HepG2 (cell line): ENCODE data around the gene C1GALT1. TPM values are rescaled to one million over a fixed set of nuclear protein-coding genes. Genes with fewer than 3 reads are reported as not detected.

ENCODE experiments used
- ATF6 ChIP-seq: sonication (generic); formaldehyde crosslinking; conservative IDR thresholded peaks from 2 replicates; pipeline ENCODE4 v1.4.0; 2020; ENCODE audit warnings: missing genetic modification reagents
- ELF3 ChIP-seq: IDR thresholded peaks from 2 replicates; pipeline ENCODE4 v1.6.1; 2016; ENCODE audit warnings: missing genetic modification reagents, missing compliant biosample characterization
- KAT7 ChIP-seq: IDR thresholded peaks from 2 replicates; pipeline ENCODE4 v1.6.1; 2018; ENCODE audit warnings: borderline replicate concordance, missing compliant biosample characterization
- KDM5A ChIP-seq: fragments of 200-600 bp; sonication (generic); IDR thresholded peaks from 2 replicates; pipeline ENCODE4 v1.7.0; 2018; ENCODE audit warnings: antibody characterized with exemption, mild to moderate bottlenecking, low read length, borderline replicate concordance
- NR2F1 ChIP-seq, 2 experiments: fragments of 450-650 bp in 1 of 2; formaldehyde crosslinking in 1 of 2; IDR thresholded peaks; 2 replicates each; pipeline versions ENCODE4 v1.5.0 to v1.6.1; 2016 to 2020; ENCODE audit warnings: mild to moderate bottlenecking in 1 of 2, missing compliant biosample characterization in 1 of 2, missing genetic modification reagents in 1 of 2, moderate library complexity in 1 of 2
- NRL ChIP-seq: sonication (generic); formaldehyde crosslinking; IDR thresholded peaks from 2 replicates; pipeline ENCODE4 v1.5.0; 2020; ENCODE audit warnings: missing genetic modification reagents, mild to moderate bottlenecking, moderate library complexity, borderline replicate concordance
- PAXIP1 ChIP-seq: sonication (generic); formaldehyde crosslinking; conservative IDR thresholded peaks from 2 replicates; pipeline ENCODE4 v1.4.0; 2020; ENCODE audit warnings: mild to moderate bottlenecking, missing genetic modification reagents, moderate library complexity
- PCBP1 ChIP-seq: fragments of 200-400 bp; formaldehyde crosslinking; IDR thresholded peaks from 2 replicates; pipeline ENCODE4 v1.6.1; 2017; ENCODE audit warnings: mild to moderate bottlenecking, low read depth, low read length, borderline replicate concordance
- RARA ChIP-seq: IDR thresholded peaks from 2 replicates; pipeline ENCODE4 v1.6.1; 2016; ENCODE audit warnings: missing genetic modification reagents, missing compliant biosample characterization
- TARDBP ChIP-seq: sonication (generic); formaldehyde crosslinking; IDR thresholded peaks from 2 replicates; pipeline ENCODE4 v1.8.0; 2022; ENCODE audit warnings: mild to moderate bottlenecking, missing genetic modification reagents
- TFDP1 ChIP-seq: IDR thresholded peaks from 2 replicates; pipeline ENCODE4 v1.6.1; 2016; ENCODE audit warnings: missing compliant biosample characterization, missing genetic modification reagents, borderline replicate concordance
- YEATS2 ChIP-seq: sonication (generic); formaldehyde crosslinking; IDR thresholded peaks from 2 replicates; pipeline ENCODE4 v1.4.0; 2020; ENCODE audit warnings: missing genetic modification reagents, borderline replicate concordance
- ZFP91 ChIP-seq: sonication (generic); formaldehyde crosslinking; IDR thresholded peaks from 2 replicates; pipeline ENCODE4 v1.9.0; 2022; ENCODE audit warnings: missing genetic modification reagents, mild to moderate bottlenecking, borderline replicate concordance
- ZNF335 ChIP-seq: sonication (generic); formaldehyde crosslinking; IDR thresholded peaks from 2 replicates; pipeline ENCODE4 v1.4.0; 2020; ENCODE audit warnings: missing genetic modification reagents
- ZNF414 ChIP-seq: sonication (generic); formaldehyde crosslinking; IDR thresholded peaks from 2 replicates; pipeline ENCODE4 v1.5.0; 2020; ENCODE audit warnings: missing genetic modification reagents
- ZNF430 ChIP-seq: sonication (generic); formaldehyde crosslinking; IDR thresholded peaks from 2 replicates; pipeline ENCODE4 v1.9.0; 2021; ENCODE audit warnings: mild to moderate bottlenecking, missing genetic modification reagents
- ZNF543 ChIP-seq: sonication (generic); formaldehyde crosslinking; IDR thresholded peaks from 2 replicates; pipeline ENCODE4 v1.4.0; 2020; ENCODE audit warnings: mild to moderate bottlenecking, missing genetic modification reagents
- ZSCAN29 ChIP-seq: sonication (generic); formaldehyde crosslinking; conservative IDR thresholded peaks from 2 replicates; pipeline ENCODE4 v1.4.0; 2020; ENCODE audit warnings: mild to moderate bottlenecking, missing genetic modification reagents
- polyA plus RNA-seq, 8 experiments: library from polyadenylated mRNA; depleted of rRNA in 3 of 8; stranded (reverse) in 7 of 8; unstranded in 1 of 8; fragments of >200 nt; fragmentation: Illumina TruSeq in 4 of 8; extraction: Trizol in 4 of 8; gene quantifications; 2 replicates each; pipeline versions ENCODE4 v1.2.1 to v1.2.3, GENCODE V29; 2011 to 2016; ENCODE audit warnings: low read depth in 4 of 8, missing spikeins in 1 of 8, mixed read lengths in 1 of 8; ENCODE audit not compliant: insufficient read depth in 1 of 8
- total RNA-seq, 5 experiments: library from RNA; depleted of rRNA; stranded (reverse); fragments of >200 nt; fragmentation: Illumina TruSeq; extraction: Trizol; gene quantifications; 2 replicates each; pipeline ENCODE4 v1.2.3, GENCODE V29; 2016; ENCODE audit warnings: low read depth in 1 of 5

The C1GALT1 gene
- total and polyA plus RNA-seq, 2 of the 13 experiments (the other 11 are each of a cell fraction or from before 2014, with no cell fraction given) = 57.1 to 65.9 TPM

- TF ChIP-seq NRL (CRISPR knock-in tag) (peak; percentile 60; the same call in 1 of the 2 replicates), ZNF543 (CRISPR knock-in tag) (peak; percentile 72), KAT7 (CRISPR knock-in tag) (peak; percentile 35; the same call in 1 of the 2 replicates), PCBP1 (peak; percentile 68; the same call in 1 of the 2 replicates), TFDP1 (CRISPR knock-in tag) (no peak), YEATS2 (CRISPR knock-in tag) (peak; percentile 39; the same call in 1 of the 2 replicates), TARDBP (CRISPR knock-in tag) (peak; percentile 68), ZNF414 (CRISPR knock-in tag) (peak; percentile 90), ZFP91 (CRISPR knock-in tag) (peak; percentile 90), ZSCAN29 (CRISPR knock-in tag) (peak; percentile 21; the same call in 1 of the 2 replicates), ZNF430 (peak; percentile 74; the same call in 1 of the 2 replicates), NR2F1 (CRISPR knock-in tag; IDR thresholded peaks at IDR 0.05) (peak; percentile 61 to 83; a peak in 3 of 4 replicates), ATF6 (CRISPR knock-in tag) (no peak), RARA (CRISPR knock-in tag) (peak; percentile 57), PAXIP1 (CRISPR knock-in tag) (peak; percentile 80), ZNF335 (peak; percentile 39; the same call in 1 of the 2 replicates), KDM5A (no peak; the same call in 1 of the 2 replicates), ELF3 (CRISPR knock-in tag) (peak; percentile 59)
Observed at GRCh38 chr7:7182156-7183060, at the start of gene C1GALT1 (continued).
